ENCODE data around the gene DNAI2.
"Not testable (repeated sequence)": the region's sequence is repeated elsewhere in the genome, so short reads cannot be mapped to it uniquely, and the experiment has no call there.

DNA sequence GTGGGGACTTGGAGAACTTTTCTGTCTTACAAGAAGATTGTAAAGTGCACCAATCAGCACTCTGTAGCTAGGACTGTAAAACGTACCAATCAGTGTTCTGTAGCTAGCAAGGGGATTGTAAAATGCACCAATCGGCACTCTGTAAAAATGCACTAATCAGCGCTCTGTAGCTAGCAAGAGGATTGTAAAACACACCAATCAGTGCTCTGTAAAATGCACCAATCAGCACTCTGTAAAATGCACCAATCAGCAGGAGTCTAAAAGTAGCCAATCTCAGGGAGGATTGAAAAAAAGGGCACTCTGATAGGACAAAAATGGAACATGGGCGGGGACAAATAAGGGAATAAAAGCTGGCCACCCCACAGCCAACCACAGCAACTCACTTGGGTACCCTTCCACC is 7.0 kb upstream of the DNAI2 start:
- TF ChIP-seq, protein P1, sequence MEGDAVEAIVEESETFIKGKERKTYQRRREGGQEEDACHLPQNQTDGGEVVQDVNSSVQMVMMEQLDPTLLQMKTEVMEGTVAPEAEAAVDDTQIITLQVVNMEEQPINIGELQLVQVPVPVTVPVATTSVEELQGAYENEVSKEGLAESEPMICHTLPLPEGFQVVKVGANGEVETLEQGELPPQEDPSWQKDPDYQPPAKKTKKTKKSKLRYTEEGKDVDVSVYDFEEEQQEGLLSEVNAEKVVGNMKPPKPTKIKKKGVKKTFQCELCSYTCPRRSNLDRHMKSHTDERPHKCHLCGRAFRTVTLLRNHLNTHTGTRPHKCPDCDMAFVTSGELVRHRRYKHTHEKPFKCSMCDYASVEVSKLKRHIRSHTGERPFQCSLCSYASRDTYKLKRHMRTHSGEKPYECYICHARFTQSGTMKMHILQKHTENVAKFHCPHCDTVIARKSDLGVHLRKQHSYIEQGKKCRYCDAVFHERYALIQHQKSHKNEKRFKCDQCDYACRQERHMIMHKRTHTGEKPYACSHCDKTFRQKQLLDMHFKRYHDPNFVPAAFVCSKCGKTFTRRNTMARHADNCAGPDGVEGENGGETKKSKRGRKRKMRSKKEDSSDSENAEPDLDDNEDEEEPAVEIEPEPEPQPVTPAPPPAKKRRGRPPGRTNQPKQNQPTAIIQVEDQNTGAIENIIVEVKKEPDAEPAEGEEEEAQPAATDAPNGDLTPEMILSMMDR (IDR thresholded peaks at IDR 0.05): not testable (repeated sequence)
- not testable (repeated sequence) for TF ChIP-seq POLR2A (IDR thresholded peaks at IDR 0.05)

All from uterus (tissue), 2 donors.